Occipital lobe (tissue), 2 donors: ENCODE measurements around the gene HRH2. TPM values are rescaled to one million over a fixed set of nuclear protein-coding genes. Genes with fewer than 3 reads are reported as not detected.

Experiments
- DNase-seq: peaks from one replicate; lab custom pipeline; 2025; lab: John Stamatoyannopoulos, UW
- total RNA-seq: library from RNA; depleted of rRNA; stranded (reverse); fragments of >200 nt; gene quantifications from one replicate; pipeline ENCODE4 v1.2.3, GENCODE V29; 2014

Gene HRH2
- total RNA-seq, 1 donor from 2014 or later = 6.9 TPM

DNA sequence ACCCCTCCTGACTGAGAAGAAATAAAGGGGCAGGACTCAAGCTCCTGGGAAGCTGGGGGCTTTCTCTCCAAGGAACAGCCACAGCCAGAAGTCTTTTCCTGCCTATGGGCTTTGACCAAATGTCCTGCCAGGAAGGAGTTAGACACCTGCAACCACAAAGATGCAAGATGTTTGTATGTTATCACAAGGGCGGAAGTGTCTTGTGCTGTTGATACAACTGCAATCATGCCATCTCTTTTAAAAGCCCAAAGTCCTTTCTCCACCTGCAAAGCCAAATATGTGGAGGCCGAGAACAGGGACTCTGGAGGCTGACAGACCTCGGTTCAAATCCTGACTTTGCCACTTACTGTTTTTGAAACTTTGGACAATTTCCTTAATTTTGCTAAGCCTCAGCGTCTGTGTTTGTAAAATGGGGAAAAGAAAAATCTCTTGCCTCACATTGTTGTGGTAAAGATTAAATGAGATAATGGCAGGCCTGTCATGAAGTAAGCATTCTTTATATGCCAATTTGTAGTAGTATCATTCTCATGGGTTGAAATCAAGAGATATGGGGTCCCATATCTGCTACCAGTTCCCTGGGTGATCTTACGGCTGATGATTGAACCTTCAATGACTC, 17.0 kb downstream of the HRH2 start:
- no peak for DNase-seq

DNA sequence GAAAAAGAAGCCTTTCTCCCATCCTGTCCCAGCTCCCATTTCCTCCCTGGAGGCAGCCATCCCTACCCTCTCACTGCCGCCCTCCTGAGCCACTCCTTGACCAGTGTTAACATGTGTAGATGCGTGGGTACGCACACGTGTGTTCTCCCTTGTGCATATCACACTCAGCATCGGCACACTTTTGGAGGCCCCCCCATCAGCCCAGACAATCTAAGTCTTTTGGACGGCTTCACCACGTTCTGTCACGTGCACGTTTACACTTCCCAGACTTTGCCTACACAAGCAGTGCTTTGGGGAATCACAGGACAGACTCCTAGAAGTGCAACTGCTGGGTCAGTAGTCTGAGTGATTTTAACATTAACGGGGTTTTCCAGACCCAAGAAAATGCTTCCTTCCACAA, 18.0 kb downstream of the HRH2 start:
- no peak for DNase-seq

DNA sequence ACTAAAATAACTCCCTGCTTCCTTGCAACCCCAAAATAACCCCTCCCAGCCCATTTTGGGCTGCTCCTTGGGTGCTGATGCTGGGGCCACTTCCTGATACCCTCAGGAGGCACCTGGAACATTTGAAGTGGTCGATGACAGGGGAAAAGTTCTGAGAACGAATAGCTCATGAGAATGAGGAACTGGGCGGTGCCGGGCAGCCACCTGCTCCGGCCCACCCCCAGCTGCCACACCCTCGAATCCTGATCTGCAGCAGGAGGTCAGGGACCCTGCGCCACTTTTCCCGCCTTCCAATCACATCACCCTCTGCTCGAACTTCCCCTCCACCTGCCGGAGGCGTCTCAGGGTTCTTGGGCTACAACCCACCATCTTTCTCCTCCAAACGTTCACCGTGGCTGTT, 19.7 kb downstream of the HRH2 start:
- no peak for DNase-seq

DNA sequence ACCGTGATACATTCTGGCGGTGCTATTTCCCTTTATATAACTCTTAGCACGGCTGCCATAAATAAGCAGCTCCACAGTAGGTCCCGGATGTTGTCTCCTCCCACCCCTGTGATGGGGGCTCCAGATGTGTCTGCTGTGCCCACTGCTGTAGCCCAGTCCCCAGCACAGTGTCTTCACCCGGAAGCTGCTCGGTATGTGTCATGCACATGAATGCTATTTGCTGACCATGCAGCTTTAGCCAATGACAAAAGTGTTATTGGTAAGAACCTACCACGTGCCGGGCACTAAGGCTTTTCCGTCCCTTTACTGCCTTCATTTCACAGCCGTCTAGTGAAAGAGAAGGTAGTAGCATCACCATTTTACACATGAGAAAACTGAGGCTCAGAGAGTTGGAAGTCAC, 20.2 kb downstream of the HRH2 start:
- DNase-seq = no peak

DNA sequence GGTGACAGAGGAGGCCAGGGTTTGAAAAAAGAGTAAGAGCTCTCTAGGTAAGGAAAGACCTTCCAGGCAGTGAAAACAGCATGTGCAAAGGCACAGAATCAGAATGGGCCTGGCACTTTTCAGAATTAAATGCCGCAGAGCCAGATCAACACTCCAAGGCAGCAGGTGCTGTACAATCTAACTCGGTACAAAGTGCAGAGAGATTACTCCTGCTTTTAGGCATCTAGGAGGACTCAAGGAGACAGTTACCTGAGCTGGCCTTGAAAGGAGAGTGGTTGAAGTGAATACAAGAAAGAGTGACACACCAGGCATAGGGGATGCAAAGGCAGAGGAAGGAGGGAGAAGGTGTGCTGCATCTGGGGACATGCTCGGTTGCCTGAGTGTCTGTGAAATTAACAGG, 21.5 kb downstream of the HRH2 start:
- DNase-seq = no peak

DNA sequence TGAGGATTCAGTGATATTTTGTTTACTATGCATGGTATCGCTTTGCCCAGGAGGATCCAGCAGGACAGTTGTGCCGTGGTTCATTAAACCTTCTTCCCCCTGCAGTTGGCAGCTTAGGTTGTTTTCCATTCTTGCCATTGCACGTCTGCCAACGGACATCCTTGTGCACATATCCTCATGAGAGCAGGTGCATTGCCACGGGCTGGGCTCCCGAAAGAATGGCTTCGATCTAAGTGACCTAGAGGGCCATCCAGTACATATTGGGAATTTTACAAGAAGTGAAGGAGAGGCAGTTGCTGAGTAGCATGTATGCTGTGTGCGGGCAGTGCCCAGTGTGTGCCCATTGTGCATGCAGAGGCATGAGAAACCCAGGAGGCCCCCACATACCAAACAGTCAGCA, 22.1 kb downstream of the HRH2 start:
- no peak for DNase-seq

DNA sequence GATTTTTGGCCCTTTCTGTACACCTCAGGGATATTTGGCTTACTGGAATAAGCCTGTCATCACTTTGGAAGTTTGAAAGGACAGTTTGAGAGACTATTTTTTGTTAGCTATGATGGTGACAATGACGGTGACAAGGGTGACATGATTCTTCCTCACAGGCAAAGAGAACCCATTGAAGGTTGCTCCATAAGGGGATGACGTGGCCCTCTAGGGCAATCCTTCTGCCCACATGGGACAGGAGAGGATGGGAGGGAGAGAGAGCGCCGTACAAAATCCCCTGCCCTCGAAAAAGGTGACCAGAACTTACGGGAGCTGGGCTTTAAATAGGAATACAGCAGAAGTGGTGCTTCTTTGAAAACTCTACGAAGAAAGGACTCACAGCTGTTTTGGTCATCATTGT, 22.6 kb downstream of the HRH2 start:
- DNase-seq = no peak

DNA sequence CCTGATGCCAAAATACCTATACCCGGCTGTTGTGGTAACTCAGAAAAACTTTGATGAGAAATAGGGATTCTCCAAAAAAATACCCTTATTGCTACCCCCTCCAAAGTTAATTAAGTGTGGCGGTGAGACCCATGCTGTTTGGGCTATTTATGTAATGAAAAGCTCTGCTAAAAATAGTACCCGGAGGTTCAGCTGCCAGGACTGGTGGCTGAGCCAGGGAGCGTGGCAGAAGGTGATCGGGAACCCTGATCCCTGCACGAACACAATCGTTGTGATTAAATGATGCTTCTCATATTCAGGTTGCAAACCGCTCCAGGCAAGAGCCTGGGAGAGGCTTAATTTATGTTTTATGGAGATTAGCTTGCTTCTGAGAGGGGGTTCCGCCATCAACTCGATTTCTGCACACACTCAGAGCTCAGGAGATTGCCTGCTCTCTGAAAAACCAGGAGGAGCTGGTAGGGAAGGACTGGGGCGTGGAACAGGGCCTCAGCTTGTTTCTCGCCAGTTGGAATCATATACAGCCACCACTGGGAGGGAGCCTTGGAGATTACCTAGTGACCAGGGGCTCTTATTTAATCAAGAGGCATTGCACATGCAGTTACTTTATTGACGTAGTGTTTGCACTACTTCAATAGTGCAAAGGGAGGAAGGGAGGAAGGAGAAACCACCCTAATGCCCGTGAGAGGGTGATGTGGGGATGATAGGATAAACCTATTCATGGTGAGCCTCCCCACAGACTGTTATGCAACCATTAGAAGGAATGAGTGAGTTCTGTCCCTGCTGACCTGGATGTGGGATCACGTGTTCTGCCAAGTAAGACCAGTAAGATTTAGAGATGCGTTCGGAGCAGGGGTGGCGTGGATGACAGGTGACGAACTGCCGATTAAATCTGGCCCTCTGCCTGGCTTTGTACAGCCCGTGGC, 23.4 kb downstream of the HRH2 start:
- no peak for DNase-seq

DNA sequence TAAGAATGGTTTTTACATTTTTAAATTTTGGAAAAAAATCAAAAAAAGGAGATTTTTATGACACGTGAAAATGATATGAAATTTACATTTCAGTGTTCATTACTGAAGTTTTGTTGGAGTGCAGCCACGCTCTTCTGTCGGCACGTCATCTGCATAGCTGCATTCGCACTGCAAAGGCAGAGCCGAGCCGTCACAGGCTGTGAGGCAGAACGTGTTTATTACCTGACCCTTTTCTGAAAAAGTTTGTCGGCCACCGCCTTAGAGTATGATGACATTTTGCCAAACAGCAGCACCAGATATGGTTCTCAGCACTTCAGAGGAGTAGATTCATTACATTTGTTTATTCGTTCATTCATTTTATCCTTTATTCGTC, 24.1 kb downstream of the HRH2 start:
- DNase-seq = peak; percentile 25

DNA sequence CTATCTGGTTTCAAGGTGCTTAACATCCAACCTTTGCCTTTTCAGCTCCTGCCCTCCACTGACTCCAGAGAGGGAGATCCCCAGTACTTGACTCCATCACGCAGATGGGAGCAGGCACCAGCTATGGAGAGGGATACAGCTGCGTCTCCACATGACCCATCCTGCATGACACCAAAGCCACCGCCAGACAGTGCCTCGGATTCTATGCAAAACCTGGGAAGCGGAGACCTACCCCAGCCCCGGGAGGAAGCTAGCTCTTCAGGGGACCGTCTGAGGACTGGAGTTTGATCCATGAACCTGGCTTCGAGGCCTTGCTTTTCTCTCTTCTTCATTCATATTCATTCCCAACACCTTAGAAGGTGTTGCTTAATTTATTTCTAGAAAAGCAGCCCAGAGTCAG, 24.8 kb downstream of the HRH2 start:
- no peak for DNase-seq

DNA sequence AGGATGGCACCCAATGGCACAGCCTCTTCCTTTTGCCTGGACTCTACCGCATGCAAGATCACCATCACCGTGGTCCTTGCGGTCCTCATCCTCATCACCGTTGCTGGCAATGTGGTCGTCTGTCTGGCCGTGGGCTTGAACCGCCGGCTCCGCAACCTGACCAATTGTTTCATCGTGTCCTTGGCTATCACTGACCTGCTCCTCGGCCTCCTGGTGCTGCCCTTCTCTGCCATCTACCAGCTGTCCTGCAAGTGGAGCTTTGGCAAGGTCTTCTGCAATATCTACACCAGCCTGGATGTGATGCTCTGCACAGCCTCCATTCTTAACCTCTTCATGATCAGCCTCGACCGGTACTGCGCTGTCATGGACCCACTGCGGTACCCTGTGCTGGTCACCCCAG, 25.4 kb downstream of the HRH2 start:
- DNase-seq = no peak

DNA sequence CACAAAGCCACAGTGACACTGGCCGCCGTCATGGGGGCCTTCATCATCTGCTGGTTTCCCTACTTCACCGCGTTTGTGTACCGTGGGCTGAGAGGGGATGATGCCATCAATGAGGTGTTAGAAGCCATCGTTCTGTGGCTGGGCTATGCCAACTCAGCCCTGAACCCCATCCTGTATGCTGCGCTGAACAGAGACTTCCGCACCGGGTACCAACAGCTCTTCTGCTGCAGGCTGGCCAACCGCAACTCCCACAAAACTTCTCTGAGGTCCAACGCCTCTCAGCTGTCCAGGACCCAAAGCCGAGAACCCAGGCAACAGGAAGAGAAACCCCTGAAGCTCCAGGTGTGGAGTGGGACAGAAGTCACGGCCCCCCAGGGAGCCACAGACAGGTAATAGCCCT, 26.1 kb downstream of the HRH2 start:
- no peak for DNase-seq

DNA sequence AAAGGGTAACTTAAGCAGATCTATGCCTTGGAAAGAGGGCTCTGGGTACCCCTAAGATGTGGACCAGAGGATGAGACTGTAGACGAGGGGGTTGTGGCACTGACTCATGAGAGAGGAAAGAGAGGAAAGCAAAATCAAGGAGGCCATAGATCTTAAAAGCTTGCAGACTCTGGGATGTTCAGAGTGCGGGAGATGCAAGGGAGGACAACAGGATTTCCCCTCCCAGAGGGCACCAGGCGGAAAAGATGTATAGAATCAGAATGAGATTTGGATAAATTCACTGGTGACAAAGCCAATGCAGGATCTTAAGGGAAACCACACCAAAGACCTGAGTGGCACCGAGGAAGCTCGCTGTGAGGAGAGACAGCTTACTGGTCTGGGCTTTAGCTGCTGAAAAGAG, 27.1 kb downstream of the HRH2 start:
- no peak for DNase-seq

DNA sequence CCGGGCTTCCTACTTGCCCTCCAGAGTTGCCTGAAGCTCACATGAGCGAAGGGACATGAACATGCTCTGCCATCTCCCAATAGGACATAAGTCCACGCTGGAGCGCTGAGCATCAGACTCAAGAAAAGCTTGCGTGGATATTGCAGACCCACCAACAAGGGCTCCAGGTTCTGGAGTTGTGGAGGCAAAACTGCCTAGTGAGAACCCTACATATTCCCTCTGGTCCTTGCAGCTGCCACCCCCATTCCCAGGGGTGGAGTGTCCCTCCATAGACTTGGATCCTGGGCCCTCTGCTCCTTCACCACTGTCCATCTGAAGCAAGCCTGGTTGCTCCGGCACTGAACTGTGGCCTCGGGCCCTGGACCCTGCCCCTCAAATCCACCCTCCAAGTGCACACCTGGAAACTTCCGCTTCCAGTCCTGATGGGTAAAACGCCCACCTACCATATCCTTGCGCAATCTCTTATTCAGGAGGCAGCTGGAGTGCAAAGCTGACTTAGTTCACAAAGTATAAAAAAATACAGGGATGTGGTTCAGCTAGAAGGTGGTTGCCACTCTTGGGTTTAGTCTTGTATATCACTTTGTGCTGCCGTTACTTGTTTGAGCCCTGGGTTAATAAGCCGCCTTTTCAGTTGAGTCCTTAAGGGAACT, 28.0 kb downstream of the HRH2 start:
- DNase-seq = no peak

DNA sequence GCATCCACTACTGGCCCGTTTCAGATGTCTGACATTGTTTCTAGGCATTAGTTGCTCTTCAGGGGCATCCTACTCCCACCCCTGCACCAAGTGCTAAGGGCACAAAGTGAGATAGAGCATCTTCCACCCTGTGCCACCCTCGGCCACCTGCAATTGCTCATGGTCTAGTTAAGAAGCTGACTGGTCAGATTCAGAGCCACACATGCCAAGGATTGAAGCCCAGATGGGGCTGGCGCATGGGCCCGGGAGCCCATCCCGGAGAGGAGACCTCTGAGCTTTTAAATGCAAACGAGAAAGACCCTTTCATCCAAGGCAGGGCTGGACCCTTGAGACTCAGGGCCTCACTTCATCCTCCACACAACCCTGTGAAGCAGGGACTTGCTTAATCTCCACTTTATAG, 28.5 kb downstream of the HRH2 start:
- no peak for DNase-seq

DNA sequence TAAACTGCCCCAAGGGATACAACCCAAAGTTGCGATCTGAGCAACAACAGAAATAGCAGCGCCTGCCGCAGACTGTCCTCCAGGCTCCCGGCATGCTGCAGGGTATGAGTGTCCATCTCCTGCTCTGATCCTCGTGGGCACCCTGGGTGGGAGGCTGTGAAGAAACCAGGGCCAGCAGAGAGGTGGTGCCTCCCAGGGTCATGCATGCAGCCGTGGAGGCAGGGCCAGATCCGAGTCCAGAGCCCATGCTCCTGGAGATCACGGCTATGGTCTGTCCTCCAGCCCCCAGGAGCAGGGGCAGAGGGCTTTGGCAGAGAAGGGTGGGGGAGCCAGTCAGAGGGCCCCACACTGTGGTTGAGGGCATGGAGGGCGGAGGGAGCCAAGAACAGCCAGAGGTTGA, 29.0 kb downstream of the HRH2 start:
- no peak for DNase-seq

DNA sequence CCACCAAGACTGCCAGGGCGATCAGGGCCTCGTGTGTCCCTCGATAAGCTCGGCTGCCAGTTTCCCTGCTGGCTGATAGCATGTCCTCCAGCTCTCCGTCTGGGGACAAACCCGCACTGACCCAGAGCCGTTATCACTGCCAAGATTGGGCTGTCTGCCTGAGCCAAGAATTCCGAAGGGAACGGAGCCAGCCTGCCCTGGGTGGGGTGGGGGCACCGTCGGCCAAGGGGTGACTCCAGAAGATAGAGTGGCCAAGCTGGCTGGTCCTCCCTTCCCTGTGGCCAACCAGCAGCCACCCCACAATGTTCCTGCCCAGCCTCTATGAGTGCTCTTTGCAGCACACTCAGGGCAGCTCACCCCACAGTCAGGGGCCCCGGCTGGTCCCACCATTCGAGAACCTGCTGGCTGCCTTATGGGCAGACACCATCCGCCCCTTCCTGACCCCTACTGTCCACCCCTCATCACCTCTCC, 29.4 kb downstream of the HRH2 start:
- DNase-seq = no peak

DNA sequence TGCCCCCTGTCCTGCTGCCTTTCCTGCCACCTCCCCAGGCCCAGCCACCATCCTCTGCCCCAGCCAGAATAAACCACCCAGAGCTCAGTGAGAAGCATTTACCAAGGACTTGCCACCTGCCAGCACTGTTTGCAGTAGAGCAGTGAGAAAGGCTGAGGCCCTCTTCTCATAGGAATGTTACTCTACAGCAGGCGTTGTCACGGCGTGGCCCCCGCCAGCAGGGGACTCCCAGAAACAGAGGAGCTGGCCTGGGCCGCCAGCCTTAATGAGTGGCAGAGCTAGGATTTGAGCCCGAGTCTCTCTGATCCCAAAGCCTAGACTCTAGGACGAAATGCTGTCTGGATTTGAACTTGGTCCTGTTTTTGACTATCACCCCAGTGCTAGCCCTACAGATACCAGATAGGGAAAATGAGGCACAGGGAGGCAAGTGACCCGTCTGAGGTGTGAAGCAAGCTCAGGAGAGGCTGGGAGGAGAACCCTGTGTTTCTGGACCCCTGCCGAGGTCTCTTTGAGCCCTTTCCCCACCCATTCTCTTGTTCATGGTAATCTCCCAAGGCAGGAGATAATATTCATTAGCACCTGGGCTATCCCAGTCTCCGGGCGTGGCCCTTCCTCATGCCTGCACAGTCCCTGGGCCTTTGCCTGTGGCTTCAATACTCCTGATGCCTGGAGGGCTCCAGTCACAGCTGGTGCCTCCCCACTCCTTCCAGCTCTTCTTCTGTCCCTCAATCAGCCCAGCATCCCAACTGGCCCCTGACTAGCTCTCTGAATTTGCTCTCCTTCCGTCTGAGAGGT, 30.7 kb downstream of the HRH2 start:
- DNase-seq = no peak

DNA sequence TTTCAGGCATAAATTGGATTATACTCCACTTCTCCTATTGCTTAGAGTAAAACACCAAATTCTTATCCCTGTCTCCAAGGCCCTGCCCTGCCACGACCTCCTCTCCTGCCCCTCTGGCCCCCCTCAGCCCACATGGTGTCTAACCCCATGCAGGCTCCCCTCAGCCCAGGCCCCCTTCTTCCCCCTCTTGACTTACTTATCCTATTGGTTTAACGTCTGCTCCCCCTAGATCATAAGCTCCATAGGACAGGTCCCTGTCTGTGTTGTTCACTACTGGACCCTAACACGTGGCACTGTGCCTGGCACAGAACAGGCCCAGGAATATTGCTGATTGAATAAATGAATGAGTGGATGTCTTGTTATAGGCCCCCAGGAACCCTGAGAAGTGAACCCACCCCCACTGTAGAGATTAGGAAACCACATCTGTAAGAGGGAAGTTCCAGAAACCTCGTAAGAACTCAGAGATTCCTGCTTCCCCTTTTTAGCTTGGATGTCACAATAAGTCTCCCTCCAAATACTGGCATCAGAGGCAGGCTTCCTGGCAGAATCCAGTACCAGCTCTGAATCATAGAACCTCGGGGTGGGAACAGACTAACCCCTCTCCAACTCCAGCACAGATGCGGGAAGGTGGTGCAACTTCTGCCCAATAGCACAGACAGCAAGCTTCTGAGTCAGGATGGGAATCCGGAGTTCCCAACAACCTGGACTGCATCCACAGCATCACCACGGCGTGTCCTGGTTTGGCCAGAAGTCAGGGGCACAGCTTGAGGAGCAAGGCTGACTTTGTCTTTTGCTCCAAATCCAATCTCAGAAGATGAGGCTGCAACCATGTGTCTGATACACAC, 31.5 kb downstream of the HRH2 start:
- DNase-seq = peak; percentile 60

DNA sequence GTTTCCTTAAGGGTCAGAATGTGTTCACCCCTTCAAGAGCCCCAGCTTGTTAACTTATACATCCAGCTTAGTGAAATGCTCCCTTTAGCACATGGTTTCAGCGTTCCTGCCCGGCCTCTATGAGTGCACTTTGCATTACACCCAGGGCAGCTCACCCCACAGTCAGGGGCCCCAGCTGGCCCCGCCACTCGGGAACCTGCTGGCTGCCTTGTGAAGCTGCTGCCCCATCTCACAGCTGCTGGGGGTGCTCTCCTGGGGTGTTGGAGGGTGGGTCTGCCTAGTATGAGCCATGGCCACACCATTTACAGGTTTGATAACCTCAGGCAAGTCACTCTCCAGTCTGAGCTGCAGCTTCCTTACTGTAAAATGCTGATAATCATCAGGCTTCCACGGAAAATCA, 32.2 kb downstream of the HRH2 start:
- DNase-seq = no peak

DNA sequence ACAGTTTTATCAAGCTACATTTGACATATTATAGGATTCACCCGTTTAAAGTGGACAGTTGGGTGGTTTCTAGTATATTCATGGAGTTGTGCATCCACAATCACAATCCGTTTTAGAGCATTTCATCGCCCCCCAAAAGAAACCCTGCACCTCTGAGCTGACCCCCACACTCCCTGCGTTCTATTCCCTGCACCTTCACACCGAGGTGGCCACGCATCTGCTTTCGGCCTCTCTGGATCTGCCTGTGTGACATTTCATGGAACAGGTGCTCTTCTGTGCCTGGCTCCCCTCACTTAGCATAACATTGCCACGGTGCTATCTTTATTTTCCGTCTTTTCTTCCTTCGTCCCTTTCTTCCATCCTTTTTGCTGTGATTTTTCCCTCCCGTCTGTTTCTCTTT, 32.7 kb downstream of the HRH2 start:
- no peak for DNase-seq
